ENCODE data around the gene BEST2. TPM values are rescaled to one million over a fixed set of nuclear protein-coding genes. Genes with fewer than 3 reads are reported as not detected.

The BEST2 gene
- total RNA-seq, 1 experiment from 2014 or later, result 0.06 TPM

- DNase-seq (ENCODE audit: low spot score), result no peak
These were observed 21.5 kb upstream of the BEST2 start for GRCh38 chr19:12730064-12730463.

GRCh38 chr19:12731337-12731736, 20.3 kb upstream of the BEST2 start:
- no peak for DNase-seq (ENCODE audit: low spot score)

- DNase-seq (ENCODE audit: low spot score), result peak; percentile 31
These were observed 18.0 kb upstream of the BEST2 start for GRCh38 chr19:12733369-12734214.

GRCh38 chr19:12736995-12737834, 14.4 kb upstream of the BEST2 start, which contains the start of gene GET3:
Gene GET3, plus strand, starts transcription at chr19:12737497. Its CDS starts 9 bp downstream, at chr19:12737506.
- DNase-seq (ENCODE audit: low spot score), result peak; percentile 100

GRCh38 chr19:12737835-12738351, 13.7 kb upstream of the BEST2 start:
- DNase-seq (ENCODE audit: low spot score), result no peak

GRCh38 chr19:12745166-12745897, 6.3 kb upstream of the BEST2 start:
- no peak for DNase-seq (ENCODE audit: low spot score)

- no peak for DNase-seq (ENCODE audit: low spot score)
These were observed 3.1 kb upstream of the BEST2 start for GRCh38 chr19:12748489-12748888.

- DNase-seq (ENCODE audit: low spot score), result peak; percentile 51
These were observed 1.6 kb upstream of the BEST2 start for GRCh38 chr19:12749938-12750521.

- no peak for DNase-seq (ENCODE audit: low spot score)
These were observed 740 bp upstream of the BEST2 start for GRCh38 chr19:12750851-12751250.

- no peak for DNase-seq (ENCODE audit: low spot score)
These were observed 628 bp downstream of the BEST2 start for GRCh38 chr19:12752056-12752781.

- no peak for DNase-seq (ENCODE audit: low spot score)
These were observed 3.0 kb downstream of the BEST2 start for GRCh38 chr19:12754465-12755196.

- DNase-seq (ENCODE audit: low spot score), result no peak
These were observed 4.7 kb downstream of the BEST2 start for GRCh38 chr19:12756150-12756883.

- peak; percentile 42 for DNase-seq (ENCODE audit: low spot score)
These were observed 6.1 kb downstream of the BEST2 start for GRCh38 chr19:12757544-12758274.

GRCh38 chr19:12759686-12760085, 8.1 kb downstream of the BEST2 start:
- DNase-seq (ENCODE audit: low spot score), result no peak

- DNase-seq (ENCODE audit: low spot score), result no peak
These were observed 11.5 kb downstream of the BEST2 start for GRCh38 chr19:12763100-12763499.

- no peak for DNase-seq (ENCODE audit: low spot score)
These were observed 13.1 kb downstream of the BEST2 start for GRCh38 chr19:12764698-12765097.

- no peak for DNase-seq (ENCODE audit: low spot score)
These were observed 14.5 kb downstream of the BEST2 start for GRCh38 chr19:12766051-12766521.

GRCh38 chr19:12767150-12767549, 15.6 kb downstream of the BEST2 start:
- DNase-seq (ENCODE audit: low spot score), result no peak

Measured in H4 (cell line).